Liver (tissue), 9 donors: ENCODE data around the gene DNMT1. TPM values are rescaled to one million over a fixed set of nuclear protein-coding genes. Genes with fewer than 3 reads are reported as not detected.

ENCODE experiments used
- DNase-seq: peaks from one replicate; pipeline ENCODE4 v3.0.0-alpha.2; 2017; ENCODE audit warnings: low spot score
- H3K27ac ChIP-seq, 2 donors: one replicate each; pipeline ENCODE4 v1.7.0; 2013; ENCODE audit warnings: inconsistent platforms in 2 of 2, low read length in 2 of 2, control low read depth in 1 of 2, low read depth in 1 of 2, mild to moderate bottlenecking in 1 of 2
- H3K27me3 ChIP-seq, 4 donors: one replicate each; pipeline versions ENCODE4 v1.6.1 to v1.7.0; 2013; ENCODE audit warnings: low read length in 3 of 4, inconsistent platforms in 1 of 4, mild to moderate bottlenecking in 1 of 4, moderate library complexity in 1 of 4; ENCODE audit not compliant: control insufficient read depth in 4 of 4, insufficient read depth in 4 of 4
- H3K36me3 ChIP-seq, 4 donors: one replicate each; pipeline versions ENCODE4 v1.6.1 to v1.7.0; 2013; ENCODE audit warnings: low read length in 3 of 4, mild to moderate bottlenecking in 3 of 4, low read depth in 1 of 4, moderate library complexity in 1 of 4; ENCODE audit not compliant: control insufficient read depth in 4 of 4, insufficient read depth in 3 of 4
- H3K4me1 ChIP-seq, 4 donors: one replicate each; pipeline versions ENCODE4 v1.6.1 to v1.7.0; 2013; ENCODE audit warnings: low read length in 3 of 4, mild to moderate bottlenecking in 3 of 4, moderate library complexity in 1 of 4; ENCODE audit not compliant: control insufficient read depth in 4 of 4, insufficient read depth in 4 of 4
- H3K4me3 ChIP-seq, 3 donors: one replicate each; pipeline versions ENCODE4 v1.6.1 to v1.7.0; 2013; ENCODE audit warnings: low read length in 3 of 3, control low read depth in 1 of 3, low read depth in 1 of 3, mild to moderate bottlenecking in 1 of 3
- H3K9ac ChIP-seq, 2 donors: one replicate each; pipeline ENCODE4 v1.7.0; 2013; ENCODE audit warnings: low read length in 2 of 2, mild to moderate bottlenecking in 2 of 2, moderate library complexity in 2 of 2, control low read depth in 1 of 2, low read depth in 1 of 2
- H3K9me3 ChIP-seq, 4 donors: one replicate each; pipeline versions ENCODE4 v1.6.1 to v1.7.0; 2013; ENCODE audit warnings: low read length in 3 of 4; ENCODE audit not compliant: control insufficient read depth in 4 of 4
- EGR1 ChIP-seq, 2 donors: IDR thresholded peaks; 2 replicates each; pipeline ENCODE4 v1.6.1; 2016 to 2018; ENCODE audit warnings: antibody characterized with exemption in 2 of 2, low read depth in 2 of 2
- FOXA1 ChIP-seq: IDR thresholded peaks from 2 replicates; pipeline ENCODE4 v1.6.1; 2016; ENCODE audit warnings: antibody characterized with exemption
- FOXA2 ChIP-seq: IDR thresholded peaks from 2 replicates; pipeline ENCODE4 v1.6.1; 2016; ENCODE audit warnings: antibody characterized with exemption
- GABPA ChIP-seq, 2 donors: IDR thresholded peaks in 1 of 2; conservative IDR thresholded peaks in 1 of 2; 2 replicates each; pipeline ENCODE4 v1.6.1; 2016; ENCODE audit warnings: antibody characterized with exemption in 2 of 2, mild to moderate bottlenecking in 1 of 2, moderate library complexity in 1 of 2
- HNF4A ChIP-seq, 2 donors: conservative IDR thresholded peaks; 2 replicates each; pipeline ENCODE4 v1.6.1; 2016; ENCODE audit warnings: antibody characterized with exemption in 2 of 2, mild to moderate bottlenecking in 2 of 2
- HNF4G ChIP-seq: IDR thresholded peaks from 2 replicates; pipeline ENCODE4 v1.6.1; 2016; ENCODE audit warnings: antibody characterized with exemption
- JUND ChIP-seq, 2 donors: IDR thresholded peaks; 2 replicates each; pipeline ENCODE4 v1.6.1; 2016; ENCODE audit warnings: antibody characterized with exemption in 2 of 2
- NR2F2 ChIP-seq: IDR thresholded peaks from 2 replicates; pipeline ENCODE4 v1.6.1; 2016; ENCODE audit warnings: antibody characterized with exemption
- RAD21 ChIP-seq, 2 donors: IDR thresholded peaks; 2 replicates each; pipeline ENCODE4 v1.6.1; 2016; ENCODE audit warnings: antibody characterized with exemption in 2 of 2, mild to moderate bottlenecking in 2 of 2
- RXRA ChIP-seq, 2 donors: IDR thresholded peaks; 2 replicates each; pipeline ENCODE4 v1.6.1; 2017 to 2018; ENCODE audit warnings: antibody characterized with exemption in 2 of 2, mild to moderate bottlenecking in 1 of 2
- SP1 ChIP-seq: IDR thresholded peaks from 2 replicates; pipeline ENCODE4 v1.6.1; 2018; ENCODE audit warnings: antibody characterized with exemption, mild to moderate bottlenecking
- TAF1 ChIP-seq: conservative IDR thresholded peaks from 2 replicates; pipeline ENCODE4 v1.6.1; 2016; ENCODE audit warnings: antibody characterized with exemption, mild to moderate bottlenecking
- YY1 ChIP-seq: IDR thresholded peaks from 2 replicates; pipeline ENCODE4 v1.6.1; 2016; ENCODE audit warnings: antibody characterized with exemption, mild to moderate bottlenecking
- WGBS: extraction: QIAGEN DNeasy Blood & Tissue Kit; methylation state at CpG from one replicate; pipeline ENCODE4 v1.1.7; 2013; 5-methylcytosine and 5-hydroxymethylcytosine counted together
- polyA plus RNA-seq, 2 donors: library from polyadenylated mRNA; stranded (reverse) in 1 of 2; unstranded in 1 of 2; fragments of 200-250 nt in 1 of 2; fragments of >200 nt in 1 of 2; fragmentation: Nextera tagmentation in 1 of 2; extraction: Ambion mirVana in 1 of 2; gene quantifications; one replicate each; pipeline versions ENCODE4 v1.2.1 to v1.2.3, GENCODE V29; 2013 to 2015
- total RNA-seq, 2 donors: library from RNA; depleted of rRNA; stranded (reverse); fragments of >200 nt; gene quantifications; one replicate each; pipeline ENCODE4 v1.2.3, GENCODE V29; 2014
- TF ChIP-seq, protein P1 (sequence below): IDR thresholded peaks from 2 replicates; pipeline ENCODE4 v1.6.1; 2016; ENCODE audit warnings: antibody characterized with exemption
- TF ChIP-seq, protein P2 (sequence below): IDR thresholded peaks from 2 replicates; pipeline ENCODE4 v1.6.1; 2016; ENCODE audit warnings: antibody characterized with exemption
- TF ChIP-seq, protein P3 (sequence below): IDR thresholded peaks from 2 replicates; pipeline ENCODE4 v1.6.1; 2016; ENCODE audit warnings: antibody characterized with exemption, mild to moderate bottlenecking
- TF ChIP-seq, protein P4 (sequence below): fragments of 150-350 bp; IDR thresholded peaks from 2 replicates; pipeline ENCODE4 v1.5.1; 2017; ENCODE audit warnings: improper control_type of control experiment, low read depth, low read length; ENCODE audit not compliant: missing input control
- TF ChIP-seq, protein P5 (sequence below): IDR thresholded peaks from 2 replicates; pipeline ENCODE4 v1.6.1; 2016; ENCODE audit warnings: antibody characterized with exemption
- donor health status: healthy.
- donor health status: healthy.
- donor health status: healthy.
- donor health status: healthy.
- donor health status: healthy.

Gene DNMT1
- total and polyA plus RNA-seq, 4 donors, result 8.7 to 47.1 (median 20.0) TPM

DNA sequence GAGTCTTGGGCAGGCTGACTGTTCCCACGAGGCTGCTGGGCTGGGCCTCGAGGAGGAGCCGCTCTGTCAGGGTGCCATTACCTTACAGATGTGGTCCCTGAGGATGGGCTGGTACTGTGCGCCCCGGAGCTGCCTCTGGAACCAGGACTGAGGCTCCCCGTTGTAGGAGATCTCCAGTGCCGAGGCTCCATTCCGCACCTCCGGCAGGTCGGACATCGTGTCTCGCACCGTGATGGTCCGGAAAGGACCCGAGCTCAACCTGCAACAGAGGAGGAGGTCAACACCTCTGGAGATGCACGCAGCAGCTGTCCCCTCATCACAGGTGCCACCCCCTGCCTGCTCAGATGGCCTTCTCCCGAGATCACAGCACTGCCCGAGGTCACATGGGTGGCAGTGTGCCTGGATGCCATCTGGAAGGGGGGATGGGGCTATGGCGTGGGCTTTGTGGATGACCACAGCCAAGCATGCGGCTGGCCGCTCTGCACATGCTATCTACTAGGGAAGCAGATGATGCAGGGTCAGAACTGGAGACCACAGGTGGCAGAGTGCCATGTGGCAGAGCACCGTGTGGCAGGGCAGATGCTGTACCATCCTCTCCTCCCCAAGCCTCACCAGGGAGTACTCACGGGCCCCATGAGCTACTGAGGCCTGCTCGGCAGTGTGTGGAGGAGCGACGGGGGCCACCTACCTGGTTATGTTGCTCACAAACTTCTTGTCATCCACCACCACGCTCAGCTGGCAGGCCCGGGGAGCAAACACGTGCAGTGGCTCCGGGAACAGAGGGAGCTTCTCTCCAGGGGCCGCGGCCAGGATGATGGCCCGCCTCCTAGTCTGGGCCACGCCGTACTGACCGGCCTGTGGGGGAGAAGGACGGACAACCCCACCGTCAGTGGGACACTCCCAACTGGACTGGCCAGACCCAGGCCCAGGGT, 56.7 kb downstream of the DNMT1 start:
- no peaks in the 10 kb centered on the region for H3K27me3 ChIP-seq
- no peaks in the 10 kb centered on the region for H3K9me3 ChIP-seq
- no peak overlapping the region for H3K27ac ChIP-seq
- WGBS, result 94% methylated on average over 38 of the region's 38 CpGs
- no peak for DNase-seq
- no peak overlapping the region for H3K4me3 ChIP-seq
- H3K4me1 ChIP-seq, result no peaks in the 10 kb centered on the region
- H3K36me3 ChIP-seq, result peaks cover 36 to 86% (median 47%) of the 10 kb centered on the region in 4 donors
- no peak overlapping the region for H3K9ac ChIP-seq
- no peak for TF ChIP-seq EGR1 (IDR thresholded peaks at IDR 0.05; ENCODE audit: low read depth in 2 of 2)
- no peak for TF ChIP-seq FOXA1
- no peak for TF ChIP-seq GABPA (IDR thresholded peaks at IDR 0.05 in 1 of 2, conservative IDR thresholded peaks at IDR 0.05 in 1 of 2)
- TF ChIP-seq, protein P1, sequence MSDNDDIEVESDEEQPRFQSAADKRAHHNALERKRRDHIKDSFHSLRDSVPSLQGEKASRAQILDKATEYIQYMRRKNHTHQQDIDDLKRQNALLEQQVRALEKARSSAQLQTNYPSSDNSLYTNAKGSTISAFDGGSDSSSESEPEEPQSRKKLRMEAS, result no peak
- no peak for TF ChIP-seq JUND (IDR thresholded peaks at IDR 0.05)
- TF ChIP-seq SP1, result no peak
- TF ChIP-seq, protein P2, sequence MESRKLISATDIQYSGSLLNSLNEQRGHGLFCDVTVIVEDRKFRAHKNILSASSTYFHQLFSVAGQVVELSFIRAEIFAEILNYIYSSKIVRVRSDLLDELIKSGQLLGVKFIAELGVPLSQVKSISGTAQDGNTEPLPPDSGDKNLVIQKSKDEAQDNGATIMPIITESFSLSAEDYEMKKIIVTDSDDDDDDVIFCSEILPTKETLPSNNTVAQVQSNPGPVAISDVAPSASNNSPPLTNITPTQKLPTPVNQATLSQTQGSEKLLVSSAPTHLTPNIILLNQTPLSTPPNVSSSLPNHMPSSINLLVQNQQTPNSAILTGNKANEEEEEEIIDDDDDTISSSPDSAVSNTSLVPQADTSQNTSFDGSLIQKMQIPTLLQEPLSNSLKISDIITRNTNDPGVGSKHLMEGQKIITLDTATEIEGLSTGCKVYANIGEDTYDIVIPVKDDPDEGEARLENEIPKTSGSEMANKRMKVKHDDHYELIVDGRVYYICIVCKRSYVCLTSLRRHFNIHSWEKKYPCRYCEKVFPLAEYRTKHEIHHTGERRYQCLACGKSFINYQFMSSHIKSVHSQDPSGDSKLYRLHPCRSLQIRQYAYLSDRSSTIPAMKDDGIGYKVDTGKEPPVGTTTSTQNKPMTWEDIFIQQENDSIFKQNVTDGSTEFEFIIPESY, result no peak
- TF ChIP-seq, protein P3, sequence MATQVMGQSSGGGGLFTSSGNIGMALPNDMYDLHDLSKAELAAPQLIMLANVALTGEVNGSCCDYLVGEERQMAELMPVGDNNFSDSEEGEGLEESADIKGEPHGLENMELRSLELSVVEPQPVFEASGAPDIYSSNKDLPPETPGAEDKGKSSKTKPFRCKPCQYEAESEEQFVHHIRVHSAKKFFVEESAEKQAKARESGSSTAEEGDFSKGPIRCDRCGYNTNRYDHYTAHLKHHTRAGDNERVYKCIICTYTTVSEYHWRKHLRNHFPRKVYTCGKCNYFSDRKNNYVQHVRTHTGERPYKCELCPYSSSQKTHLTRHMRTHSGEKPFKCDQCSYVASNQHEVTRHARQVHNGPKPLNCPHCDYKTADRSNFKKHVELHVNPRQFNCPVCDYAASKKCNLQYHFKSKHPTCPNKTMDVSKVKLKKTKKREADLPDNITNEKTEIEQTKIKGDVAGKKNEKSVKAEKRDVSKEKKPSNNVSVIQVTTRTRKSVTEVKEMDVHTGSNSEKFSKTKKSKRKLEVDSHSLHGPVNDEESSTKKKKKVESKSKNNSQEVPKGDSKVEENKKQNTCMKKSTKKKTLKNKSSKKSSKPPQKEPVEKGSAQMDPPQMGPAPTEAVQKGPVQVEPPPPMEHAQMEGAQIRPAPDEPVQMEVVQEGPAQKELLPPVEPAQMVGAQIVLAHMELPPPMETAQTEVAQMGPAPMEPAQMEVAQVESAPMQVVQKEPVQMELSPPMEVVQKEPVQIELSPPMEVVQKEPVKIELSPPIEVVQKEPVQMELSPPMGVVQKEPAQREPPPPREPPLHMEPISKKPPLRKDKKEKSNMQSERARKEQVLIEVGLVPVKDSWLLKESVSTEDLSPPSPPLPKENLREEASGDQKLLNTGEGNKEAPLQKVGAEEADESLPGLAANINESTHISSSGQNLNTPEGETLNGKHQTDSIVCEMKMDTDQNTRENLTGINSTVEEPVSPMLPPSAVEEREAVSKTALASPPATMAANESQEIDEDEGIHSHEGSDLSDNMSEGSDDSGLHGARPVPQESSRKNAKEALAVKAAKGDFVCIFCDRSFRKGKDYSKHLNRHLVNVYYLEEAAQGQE, result no peak
- no peak for TF ChIP-seq RXRA (IDR thresholded peaks at IDR 0.05)
- TF ChIP-seq, protein P4, sequence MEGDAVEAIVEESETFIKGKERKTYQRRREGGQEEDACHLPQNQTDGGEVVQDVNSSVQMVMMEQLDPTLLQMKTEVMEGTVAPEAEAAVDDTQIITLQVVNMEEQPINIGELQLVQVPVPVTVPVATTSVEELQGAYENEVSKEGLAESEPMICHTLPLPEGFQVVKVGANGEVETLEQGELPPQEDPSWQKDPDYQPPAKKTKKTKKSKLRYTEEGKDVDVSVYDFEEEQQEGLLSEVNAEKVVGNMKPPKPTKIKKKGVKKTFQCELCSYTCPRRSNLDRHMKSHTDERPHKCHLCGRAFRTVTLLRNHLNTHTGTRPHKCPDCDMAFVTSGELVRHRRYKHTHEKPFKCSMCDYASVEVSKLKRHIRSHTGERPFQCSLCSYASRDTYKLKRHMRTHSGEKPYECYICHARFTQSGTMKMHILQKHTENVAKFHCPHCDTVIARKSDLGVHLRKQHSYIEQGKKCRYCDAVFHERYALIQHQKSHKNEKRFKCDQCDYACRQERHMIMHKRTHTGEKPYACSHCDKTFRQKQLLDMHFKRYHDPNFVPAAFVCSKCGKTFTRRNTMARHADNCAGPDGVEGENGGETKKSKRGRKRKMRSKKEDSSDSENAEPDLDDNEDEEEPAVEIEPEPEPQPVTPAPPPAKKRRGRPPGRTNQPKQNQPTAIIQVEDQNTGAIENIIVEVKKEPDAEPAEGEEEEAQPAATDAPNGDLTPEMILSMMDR, result no peak
- no peak for TF ChIP-seq YY1
- TF ChIP-seq HNF4G, result no peak
- TF ChIP-seq, protein P5, sequence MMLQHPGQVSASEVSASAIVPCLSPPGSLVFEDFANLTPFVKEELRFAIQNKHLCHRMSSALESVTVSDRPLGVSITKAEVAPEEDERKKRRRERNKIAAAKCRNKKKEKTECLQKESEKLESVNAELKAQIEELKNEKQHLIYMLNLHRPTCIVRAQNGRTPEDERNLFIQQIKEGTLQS, result no peak
- TF ChIP-seq FOXA2, result no peak
- no peak for TF ChIP-seq NR2F2
- no peak for TF ChIP-seq RAD21 (IDR thresholded peaks at IDR 0.05)
- TF ChIP-seq HNF4A (conservative IDR thresholded peaks at IDR 0.05), result no peak
- no peak for TF ChIP-seq TAF1
